H1 (cell line): ENCODE results near the gene MCUB. TPM values are rescaled to one million over a fixed set of nuclear protein-coding genes. Genes with fewer than 3 reads are reported as not detected.
"Not testable (repeated sequence)": the region's sequence is repeated elsewhere in the genome, so short reads cannot be mapped to it uniquely, and the experiment has no call there.

Experiments
- CTCF ChIA-PET: fragments of 300-600 bp; sonication (Branson Sonifier 250); formaldehyde crosslinking; loops from one replicate; lab custom pipeline; 2021; ENCODE audit not compliant: partially characterized antibody; lab: Charles Lee
- POLR2A ChIA-PET: fragments of 300-600 bp; sonication (Branson Sonifier 250); formaldehyde crosslinking; loops from one replicate; lab custom pipeline; 2021; ENCODE audit warnings: inconsistent platforms; ENCODE audit not compliant: partially characterized antibody; lab: Charles Lee
- DNase-seq, 2 experiments: peaks; one replicate each; pipeline versions ENCODE4 v3.0.0 to v3.0.0-alpha.2; 2010 to 2022; ENCODE audit warnings: low spot score in 2 of 2, low read depth in 1 of 2, mixed read lengths in 1 of 2
- FAIRE-seq: peaks from 2 replicates; lab custom pipeline; 2011; peaks lifted over from hg19 to GRCh38; lab: Jason Lieb, UNC
- H2AFZ ChIP-seq: 2 replicates; pipeline ENCODE4 v1.8.1; 2012; ENCODE audit warnings: low read length, inconsistent platforms
- H2AK5ac ChIP-seq: 2 replicates; pipeline ENCODE4 v1.6.1; 2013; ENCODE audit warnings: low read depth, low read length
- H2BK120ac ChIP-seq: replicated peaks from 2 replicates; pipeline ENCODE3; 2013; ENCODE audit warnings: low read depth, low read length, inconsistent platforms
- H2BK12ac ChIP-seq: 2 replicates; pipeline ENCODE4 v1.6.1; 2013; ENCODE audit warnings: low read depth, low read length
- H2BK15ac ChIP-seq: 2 replicates; pipeline ENCODE4 v1.6.1; 2013; ENCODE audit warnings: low read length
- H2BK20ac ChIP-seq: 2 replicates; pipeline ENCODE4 v1.6.1; 2013; ENCODE audit warnings: low read length
- H2BK5ac ChIP-seq: 2 replicates; pipeline ENCODE4 v1.6.1; 2013; ENCODE audit warnings: low read depth, low read length
- H3K14ac ChIP-seq: 2 replicates; pipeline ENCODE4 v1.6.1; 2013; ENCODE audit warnings: inconsistent platforms; ENCODE audit not compliant: insufficient read length
- H3K18ac ChIP-seq: 2 replicates; pipeline ENCODE4 v1.6.1; 2013; ENCODE audit warnings: low read length; ENCODE audit errors: extremely low read depth
- H3K23ac ChIP-seq: 2 replicates; pipeline ENCODE4 v1.6.1; 2013; ENCODE audit warnings: inconsistent platforms; ENCODE audit not compliant: insufficient read length
- H3K23me2 ChIP-seq: 2 replicates; pipeline ENCODE4 v1.6.1; 2013; ENCODE audit warnings: low read depth, low read length
- H3K27ac ChIP-seq: 2 replicates; pipeline ENCODE4 v1.6.1; 2011; ENCODE audit warnings: low read depth, low read length, inconsistent platforms
- H3K27me3 ChIP-seq, 4 experiments: replicated peaks in 1 of 4; 1 replicate in 1 of 4; 2 replicates in 3 of 4; pipeline versions ENCODE4 v1.6.1 to v1.8.1; 2011 to 2013; ENCODE audit warnings: low read length in 3 of 4, mild to moderate bottlenecking in 3 of 4, inconsistent platforms in 2 of 4, mixed read lengths in 2 of 4, moderate library complexity in 1 of 4; ENCODE audit not compliant: control insufficient read depth in 3 of 4, insufficient read depth in 3 of 4; ENCODE audit errors: extremely low read depth in 1 of 4
- H3K36me3 ChIP-seq, 4 experiments: 2 replicates each; pipeline versions ENCODE4 v1.6.1 to v1.8.1; 2011 to 2013; ENCODE audit warnings: mild to moderate bottlenecking in 4 of 4, low read length in 3 of 4, moderate library complexity in 2 of 4, control low read depth in 1 of 4, inconsistent platforms in 1 of 4; ENCODE audit not compliant: insufficient read depth in 4 of 4, control insufficient read depth in 2 of 4
- H3K4ac ChIP-seq: replicated peaks from 2 replicates; pipeline ENCODE3; 2013; ENCODE audit warnings: low read length, low read depth, mixed read lengths, inconsistent platforms; ENCODE audit not compliant: insufficient read length
- H3K4me1 ChIP-seq, 4 experiments: replicated peaks in 1 of 4; 1 replicate in 1 of 4; 2 replicates in 3 of 4; pipeline versions ENCODE4 v1.6.1 to v1.8.1; 2011 to 2013; ENCODE audit warnings: low read length in 3 of 4, inconsistent platforms in 2 of 4, mixed read lengths in 1 of 4; ENCODE audit not compliant: insufficient read depth in 4 of 4, control insufficient read depth in 3 of 4
- H3K4me2 ChIP-seq, 2 experiments: 2 replicates each; pipeline versions ENCODE4 v1.6.1 to v1.8.1; 2011 to 2013; ENCODE audit warnings: low read depth in 2 of 2, low read length in 2 of 2, control low read depth in 1 of 2, inconsistent platforms in 1 of 2, mild to moderate bottlenecking in 1 of 2; ENCODE audit not compliant: insufficient read depth in 1 of 2
- H3K4me3 ChIP-seq, 4 experiments: fragments of 200-600, 300-600 bp in 1 of 4; sonication (generic), shearing (Covaris generic), sonication (Bioruptor Twin) in 1 of 4; 2 replicates each; pipeline versions ENCODE4 v1.5.1 to v1.8.1; 2011 to 2016; ENCODE audit warnings: low read length in 4 of 4, low read depth in 3 of 4, control low read depth in 2 of 4, inconsistent platforms in 2 of 4, mild to moderate bottlenecking in 2 of 4, mixed read lengths in 1 of 4, moderate library complexity in 1 of 4; ENCODE audit not compliant: insufficient read depth in 2 of 4; ENCODE audit errors: extremely low read depth in 1 of 4
- H3K56ac ChIP-seq: replicated peaks from 2 replicates; pipeline ENCODE3; 2013; ENCODE audit warnings: low read depth, mild to moderate bottlenecking, mixed read lengths, low read length, inconsistent platforms; ENCODE audit not compliant: insufficient read length
- H3K79me1 ChIP-seq: 2 replicates; pipeline ENCODE4 v1.6.1; 2013; ENCODE audit warnings: low read depth, low read length, control low read depth
- H3K79me2 ChIP-seq, 2 experiments: 2 replicates each; pipeline versions ENCODE4 v1.6.1 to v1.8.1; 2012 to 2013; ENCODE audit warnings: low read length in 2 of 2, mild to moderate bottlenecking in 2 of 2, inconsistent platforms in 1 of 2; ENCODE audit not compliant: insufficient read depth in 2 of 2, control insufficient read depth in 1 of 2
- H3K9ac ChIP-seq, 4 experiments: replicated peaks in 1 of 4; 1 replicate in 1 of 4; 2 replicates in 3 of 4; pipeline versions ENCODE4 v1.6.1 to v1.8.1; 2011 to 2013; ENCODE audit warnings: low read depth in 3 of 4, low read length in 3 of 4, control low read depth in 2 of 4, mild to moderate bottlenecking in 2 of 4, moderate library complexity in 2 of 4, inconsistent platforms in 1 of 4; ENCODE audit errors: extremely low read depth in 1 of 4
- H3K9me3 ChIP-seq, 2 experiments: 2 replicates each; pipeline versions ENCODE4 v1.6.1 to v1.8.1; 2012 to 2013; ENCODE audit warnings: mild to moderate bottlenecking in 2 of 2, moderate library complexity in 2 of 2, control low read depth in 1 of 2, inconsistent platforms in 1 of 2, low read depth in 1 of 2, low read length in 1 of 2, mixed read lengths in 1 of 2; ENCODE audit not compliant: insufficient read depth in 2 of 2
- H4K20me1 ChIP-seq, 2 experiments: replicated peaks in 1 of 2; 2 replicates each; pipeline versions ENCODE3 to v1.8.1; 2011 to 2013; ENCODE audit warnings: inconsistent platforms in 2 of 2, low read length in 2 of 2, mild to moderate bottlenecking in 1 of 2; ENCODE audit not compliant: insufficient read depth in 2 of 2, control insufficient read depth in 1 of 2
- H4K5ac ChIP-seq: 2 replicates; pipeline ENCODE4 v1.6.1; 2013; ENCODE audit warnings: low read length, low read depth, mixed read lengths, inconsistent platforms; ENCODE audit not compliant: insufficient read length
- H4K8ac ChIP-seq: 2 replicates; pipeline ENCODE4 v1.8.0; 2013; ENCODE audit warnings: mild to moderate bottlenecking, moderate library complexity, low read length, inconsistent platforms; ENCODE audit not compliant: insufficient read depth; ENCODE audit errors: extremely low read depth
- H4K91ac ChIP-seq: replicated peaks from 2 replicates; pipeline ENCODE3; 2013; ENCODE audit warnings: low read length, mixed read lengths, inconsistent platforms; ENCODE audit not compliant: insufficient read length
- WGBS, 2 experiments: shearing (Covaris generic) in 1 of 2; methylation state at CpG; one replicate each; pipeline versions ENCODE4 v1.1.6 to v1.1.7; 2013 to 2015; ENCODE audit warnings: low lambda C conversion rate in 2 of 2, mixed read lengths in 2 of 2, inconsistent platforms in 1 of 2, low coverage in 1 of 2, missing lambda C conversion rate in 1 of 2; ENCODE audit not compliant: insufficient replicate concordance in 2 of 2, insufficient coverage in 1 of 2, insufficient read length in 1 of 2; ENCODE audit errors: extremely low coverage in 1 of 2, missing lambda C conversion rate in 1 of 2; 5-methylcytosine and 5-hydroxymethylcytosine counted together
- polyA plus RNA-seq, 7 experiments: library from polyadenylated mRNA; depleted of rRNA in 3 of 7; stranded (reverse) in 5 of 7; unstranded in 2 of 7; fragments of >200 nt in 5 of 7; fragments of 200-250 nt in 2 of 7; gene quantifications; 1 replicate in 5 of 7; 2 replicates in 1 of 7; 4 replicates in 1 of 7; pipeline versions ENCODE4 v1.2.1 to v1.2.3, GENCODE V29; 2011 to 2013; ENCODE audit warnings: missing spikeins in 2 of 7, mixed read lengths in 2 of 7
- total RNA-seq: library from RNA; stranded (reverse); fragmentation: NEBNext Ultra II Directional; extraction: Animal tissue kit (Norgen Biotek cat#: 25700); gene quantifications from 2 replicates; pipeline ENCODE4 v1.2.1, GENCODE V29; 2021

Gene MCUB
- total and polyA plus RNA-seq, 2 of the 8 experiments (the other 6 are each of a cell fraction or from before 2014, with no cell fraction given), result 15.2 to 19.4 TPM

DNA sequence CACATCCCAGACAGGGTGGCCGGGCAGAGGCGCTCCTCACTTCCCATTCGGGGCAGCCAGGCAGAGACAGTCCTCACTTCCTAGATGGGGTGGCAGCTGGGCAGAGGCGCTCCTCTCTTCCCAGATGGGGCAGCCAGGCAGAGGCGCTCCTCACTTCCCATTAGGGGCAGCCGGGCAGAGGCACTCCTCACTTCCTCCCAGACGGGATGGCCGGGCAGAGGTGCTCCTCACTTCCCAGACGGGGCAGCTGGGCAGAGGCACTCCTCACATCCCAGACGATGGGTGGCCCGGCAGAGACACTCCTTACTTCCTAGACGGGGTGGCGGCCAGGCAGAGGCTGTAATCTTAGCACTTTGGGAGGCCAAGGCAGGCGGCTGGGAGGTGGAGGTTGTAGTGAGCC lies 118.9 kb downstream of the MCUB start:
- FAIRE-seq, H3K36me3 ChIP-seq, H4K5ac ChIP-seq, H4K91ac ChIP-seq, H3K18ac ChIP-seq, POLR2A ChIA-PET, H2BK15ac ChIP-seq, H3K4me2 ChIP-seq, H3K9ac ChIP-seq, H3K4ac ChIP-seq, H2BK12ac ChIP-seq, H3K79me2 ChIP-seq, H2BK120ac ChIP-seq, H3K27me3 ChIP-seq, H3K4me3 ChIP-seq, H3K23me2 ChIP-seq, H3K23ac ChIP-seq, H3K56ac ChIP-seq, H4K20me1 ChIP-seq, H3K79me1 ChIP-seq, H2BK20ac ChIP-seq, H2BK5ac ChIP-seq, H3K27ac ChIP-seq, DNase-seq, H2AFZ ChIP-seq, H3K14ac ChIP-seq, H4K8ac ChIP-seq, H3K4me1 ChIP-seq, H2AK5ac ChIP-seq: not testable (repeated sequence)
- H3K9me3 ChIP-seq, result peaks cover 3 to 20% of the 10 kb centered on the region in 2 experiments; a peak in 3 of 4 replicates
- WGBS, 2 experiments, result 91% methylated on average over 5 of the region's 14 CpGs; no CpG with 5 or more reads in 1 of the 2 experiments
- CTCF ChIA-PET, result interaction anchor here (0.6 to 1.6 kb wide), 4 partner anchors 8 to 22 kb away, joined by 3 to 6 read pairs (median 4); no protein-coding TSS in a partner anchor
